ENCODE measurements around the gene RYK. TPM values are rescaled to one million over a fixed set of nuclear protein-coding genes. Genes with fewer than 3 reads are reported as not detected.

The RYK gene
- polyA plus RNA-seq, 1 of the 3 experiments (the other 2 are of a cell fraction), result 25.9 TPM

DNA sequence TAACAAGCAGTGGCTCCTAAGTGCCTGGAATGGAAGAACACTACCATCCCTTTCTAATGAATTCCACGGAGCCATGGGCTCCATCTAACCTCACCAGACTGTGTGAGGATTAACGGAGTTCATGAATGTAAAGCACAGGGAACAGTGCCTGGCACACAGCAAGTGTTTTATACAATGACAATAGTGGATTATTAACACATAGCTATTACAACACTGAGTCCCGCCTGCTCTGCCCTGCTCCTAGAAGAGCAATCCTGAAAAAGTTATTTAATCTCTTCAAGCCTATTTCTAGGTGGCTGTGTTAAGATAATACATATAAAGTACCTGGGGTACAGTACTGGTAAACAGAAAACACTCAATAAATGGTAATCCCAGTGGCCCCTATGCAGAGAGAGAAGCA is 51.4 kb downstream of the RYK start (continued):
- no peak for TF ChIP-seq CTCF (IDR thresholded peaks at IDR 0.05)

DNA sequence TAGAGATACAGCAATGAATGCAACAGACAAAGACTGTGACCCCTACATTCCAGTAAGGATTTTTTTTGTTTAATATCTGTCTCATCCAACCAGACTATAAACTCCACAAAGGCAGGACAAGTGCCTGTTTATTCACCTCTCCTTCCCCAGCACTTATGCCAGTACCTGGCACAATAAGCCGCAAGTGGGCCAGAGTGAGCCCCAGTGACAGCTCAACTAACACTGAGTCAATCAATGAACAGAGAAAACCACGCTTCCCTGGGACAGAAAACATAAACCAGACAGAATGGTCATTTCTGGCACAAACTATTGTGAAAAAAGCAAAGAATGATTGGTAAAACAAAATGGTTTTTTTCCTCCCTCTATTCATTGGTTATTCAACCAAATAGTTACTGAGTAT is 52.2 kb downstream of the RYK start:
- Histone ChIP-seq H4K20me1 (ENCODE audit: insufficient read depth) (no peaks in the 10 kb centered on the region), H3K9me2 (no peaks in the 10 kb centered on the region), H2AFZ (ENCODE audit: low read depth) (no peak overlapping the region), H3K36me3 (replicated peaks in 1 of 2; ENCODE audit: control insufficient read depth in 1 of 2, insufficient read depth in 2 of 2, low read length in 1 of 2) (peaks cover 38 to 55% of the 10 kb centered on the region in 2 experiments), H3K4me2 (no peak overlapping the region), H3K27ac (ENCODE audit: low read depth in 2 of 2, low read length in 1 of 2) (no peak overlapping the region), H3K9me3 (no peaks in the 10 kb centered on the region), H3K4me1 (ENCODE audit: control insufficient read depth in 1 of 2, insufficient read depth in 2 of 2, low read depth in 1 of 2, low read length in 1 of 2) (peaks cover 0 to 13% of the 10 kb centered on the region in 2 experiments; a peak in 1 of 4 replicates), H3K9ac (no peak overlapping the region), H3K4me3 (ENCODE audit: low read depth in 2 of 2, low read length in 1 of 2) (no peak overlapping the region), H3F3A (replicated peaks; ENCODE audit: insufficient read depth) (peaks cover 37% of the 10 kb centered on the region), H3K27me3 (ENCODE audit: insufficient read depth) (no peaks in the 10 kb centered on the region), H3K79me2 (ENCODE audit: insufficient read depth) (no peaks in the 10 kb centered on the region; the same call in 1 of the 2 replicates)
- TF ChIP-seq JUND (IDR thresholded peaks at IDR 0.05) (no peak), MEF2A (IDR thresholded peaks at IDR 0.05; ENCODE audit: borderline replicate concordance, low read depth) (no peak), ELF1 (IDR thresholded peaks at IDR 0.05) (no peak), TEAD4 (IDR thresholded peaks at IDR 0.05; ENCODE audit: borderline replicate concordance, insufficient read depth) (no peak), TAF1 (IDR thresholded peaks at IDR 0.05; ENCODE audit: borderline replicate concordance, low read depth, low read length) (no peak), RAD21 (IDR thresholded peaks at IDR 0.05; ENCODE audit: low read length) (no peak), SMC3 (IDR thresholded peaks at IDR 0.05; ENCODE audit: low read depth, low read length) (no peak), EP300 (IDR thresholded peaks at IDR 0.05; ENCODE audit: borderline replicate concordance in 1 of 2, low read depth in 1 of 2, low read length in 1 of 2) (no peak)
- ChIA-PET CTCF (interaction anchor here (0.7 to 11.9 kb wide), 10 partner anchors 9 to 275 kb away, joined by 3 to 133 read pairs (median 6); no protein-coding TSS in a partner anchor), POLR2A (no interaction called here)
- no peak for DNase-seq
- 95% methylated on average over 2 of the region's 2 CpGs for WGBS (ENCODE audit: low lambda C conversion rate)

- peak; percentile 48 for DNase-seq
- WGBS (ENCODE audit: low lambda C conversion rate), result 16% methylated on average over 2 of the region's 2 CpGs
- Histone ChIP-seq H3K79me2 (ENCODE audit: insufficient read depth) (no peaks in the 10 kb centered on the region), H3F3A (replicated peaks; ENCODE audit: insufficient read depth) (peaks cover 31% of the 10 kb centered on the region), H3K36me3 (replicated peaks in 1 of 2; ENCODE audit: control insufficient read depth in 1 of 2, insufficient read depth in 2 of 2, low read length in 1 of 2) (peaks cover 40 to 55% of the 10 kb centered on the region in 2 experiments), H2AFZ (ENCODE audit: low read depth) (no peak overlapping the region), H3K9ac (no peak overlapping the region), H3K4me3 (ENCODE audit: low read depth in 2 of 2, low read length in 1 of 2) (no peak overlapping the region; a peak in 1 of 4 replicates), H3K27me3 (ENCODE audit: insufficient read depth) (no peaks in the 10 kb centered on the region), H3K4me2 (no peak overlapping the region), H3K9me2 (no peaks in the 10 kb centered on the region), H3K9me3 (no peaks in the 10 kb centered on the region), H3K27ac (ENCODE audit: low read depth in 2 of 2, low read length in 1 of 2) (no peak overlapping the region), H3K4me1 (ENCODE audit: control insufficient read depth in 1 of 2, insufficient read depth in 2 of 2, low read depth in 1 of 2, low read length in 1 of 2) (peaks cover 0 to 13% of the 10 kb centered on the region in 2 experiments; a peak in 1 of 4 replicates), H4K20me1 (ENCODE audit: insufficient read depth) (no peaks in the 10 kb centered on the region)
- TF ChIP-seq FOSL2 (IDR thresholded peaks at IDR 0.05; ENCODE audit: borderline replicate concordance, low read depth) (peak; percentile 29; the same call in 1 of the 2 replicates), SMC3 (IDR thresholded peaks at IDR 0.05; ENCODE audit: low read depth, low read length) (peak; percentile 53), RAD21 (IDR thresholded peaks at IDR 0.05; ENCODE audit: low read length) (peak; percentile 73), GABPA (IDR thresholded peaks at IDR 0.05; ENCODE audit: low read depth) (no peak), CTCF (IDR thresholded peaks at IDR 0.05) (peak; percentile 83)
- TF ChIP-seq, protein P1, sequence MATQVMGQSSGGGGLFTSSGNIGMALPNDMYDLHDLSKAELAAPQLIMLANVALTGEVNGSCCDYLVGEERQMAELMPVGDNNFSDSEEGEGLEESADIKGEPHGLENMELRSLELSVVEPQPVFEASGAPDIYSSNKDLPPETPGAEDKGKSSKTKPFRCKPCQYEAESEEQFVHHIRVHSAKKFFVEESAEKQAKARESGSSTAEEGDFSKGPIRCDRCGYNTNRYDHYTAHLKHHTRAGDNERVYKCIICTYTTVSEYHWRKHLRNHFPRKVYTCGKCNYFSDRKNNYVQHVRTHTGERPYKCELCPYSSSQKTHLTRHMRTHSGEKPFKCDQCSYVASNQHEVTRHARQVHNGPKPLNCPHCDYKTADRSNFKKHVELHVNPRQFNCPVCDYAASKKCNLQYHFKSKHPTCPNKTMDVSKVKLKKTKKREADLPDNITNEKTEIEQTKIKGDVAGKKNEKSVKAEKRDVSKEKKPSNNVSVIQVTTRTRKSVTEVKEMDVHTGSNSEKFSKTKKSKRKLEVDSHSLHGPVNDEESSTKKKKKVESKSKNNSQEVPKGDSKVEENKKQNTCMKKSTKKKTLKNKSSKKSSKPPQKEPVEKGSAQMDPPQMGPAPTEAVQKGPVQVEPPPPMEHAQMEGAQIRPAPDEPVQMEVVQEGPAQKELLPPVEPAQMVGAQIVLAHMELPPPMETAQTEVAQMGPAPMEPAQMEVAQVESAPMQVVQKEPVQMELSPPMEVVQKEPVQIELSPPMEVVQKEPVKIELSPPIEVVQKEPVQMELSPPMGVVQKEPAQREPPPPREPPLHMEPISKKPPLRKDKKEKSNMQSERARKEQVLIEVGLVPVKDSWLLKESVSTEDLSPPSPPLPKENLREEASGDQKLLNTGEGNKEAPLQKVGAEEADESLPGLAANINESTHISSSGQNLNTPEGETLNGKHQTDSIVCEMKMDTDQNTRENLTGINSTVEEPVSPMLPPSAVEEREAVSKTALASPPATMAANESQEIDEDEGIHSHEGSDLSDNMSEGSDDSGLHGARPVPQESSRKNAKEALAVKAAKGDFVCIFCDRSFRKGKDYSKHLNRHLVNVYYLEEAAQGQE (IDR thresholded peaks at IDR 0.05; ENCODE audit: low read depth, low read length), result no peak
- ChIA-PET POLR2A (no interaction called here), CTCF (interaction anchor here (0.7 to 11.9 kb wide), 13 partner anchors 9 to 276 kb away, joined by 3 to 133 read pairs (median 5); no protein-coding TSS in a partner anchor)
Observed at GRCh38 chr3:134197681-134198261, 52.9 kb downstream of the RYK start.
